Ishikawa (cell line): ENCODE measurements around the gene C1R.

Experiments
- CEBPB ChIP-seq: IDR thresholded peaks from 2 replicates; pipeline ENCODE4 v1.6.1; 2012
- CREB1 ChIP-seq: IDR thresholded peaks from 2 replicates; pipeline ENCODE4 v1.6.1; 2012; ENCODE audit warnings: low read depth
- EGR1 ChIP-seq: IDR thresholded peaks from 2 replicates; pipeline ENCODE4 v1.6.1; 2012
- EP300 ChIP-seq: IDR thresholded peaks from 2 replicates; pipeline ENCODE4 v1.6.1; 2012; ENCODE audit warnings: borderline replicate concordance
- FOXM1 ChIP-seq: IDR thresholded peaks from 2 replicates; pipeline ENCODE4 v1.6.1; 2012; ENCODE audit warnings: low read depth, borderline replicate concordance
- NFIC ChIP-seq: IDR thresholded peaks from 2 replicates; pipeline ENCODE4 v1.6.1; 2012
- RAD21 ChIP-seq: IDR thresholded peaks from 2 replicates; pipeline ENCODE4 v1.6.1; 2012; ENCODE audit warnings: low read depth
- REST ChIP-seq: IDR thresholded peaks from 2 replicates; pipeline ENCODE4 v1.6.1; 2012; ENCODE audit warnings: low read depth, mild to moderate bottlenecking
- TAF1 ChIP-seq: IDR thresholded peaks from 2 replicates; pipeline ENCODE4 v1.6.1; 2012; ENCODE audit warnings: low read depth, mild to moderate bottlenecking
- TCF12 ChIP-seq: IDR thresholded peaks from 2 replicates; pipeline ENCODE4 v1.6.1; 2012; ENCODE audit warnings: low read depth
- TEAD4 ChIP-seq: IDR thresholded peaks from 2 replicates; pipeline ENCODE4 v1.6.1; 2012
- YY1 ChIP-seq: IDR thresholded peaks from 2 replicates; pipeline ENCODE4 v1.6.1; 2012; ENCODE audit warnings: low read depth
- ZBTB7A ChIP-seq: IDR thresholded peaks from 2 replicates; pipeline ENCODE4 v1.6.1; 2012; ENCODE audit warnings: low read depth
- TF ChIP-seq, protein P1 (sequence below): IDR thresholded peaks from 2 replicates; pipeline ENCODE4 v1.6.1; 2012
- TF ChIP-seq, protein P2 (sequence below): IDR thresholded peaks from 2 replicates; pipeline ENCODE4 v1.6.1; 2012

The C1R gene

GRCh38 chr12:7136071-7136470 is 43.8 kb upstream of the C1R start:
- TF ChIP-seq TAF1: no peak
- no peak for TF ChIP-seq FOXM1
- no peak for TF ChIP-seq EP300
- TF ChIP-seq NFIC: no peak
- TF ChIP-seq, protein P1, sequence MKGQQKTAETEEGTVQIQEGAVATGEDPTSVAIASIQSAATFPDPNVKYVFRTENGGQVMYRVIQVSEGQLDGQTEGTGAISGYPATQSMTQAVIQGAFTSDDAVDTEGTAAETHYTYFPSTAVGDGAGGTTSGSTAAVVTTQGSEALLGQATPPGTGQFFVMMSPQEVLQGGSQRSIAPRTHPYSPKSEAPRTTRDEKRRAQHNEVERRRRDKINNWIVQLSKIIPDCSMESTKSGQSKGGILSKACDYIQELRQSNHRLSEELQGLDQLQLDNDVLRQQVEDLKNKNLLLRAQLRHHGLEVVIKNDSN: no peak
- TF ChIP-seq YY1: no peak
- no peak for TF ChIP-seq TEAD4
- no peak for TF ChIP-seq CREB1
- no peak for TF ChIP-seq TCF12
- TF ChIP-seq, protein P2, sequence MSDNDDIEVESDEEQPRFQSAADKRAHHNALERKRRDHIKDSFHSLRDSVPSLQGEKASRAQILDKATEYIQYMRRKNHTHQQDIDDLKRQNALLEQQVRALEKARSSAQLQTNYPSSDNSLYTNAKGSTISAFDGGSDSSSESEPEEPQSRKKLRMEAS: no peak
- TF ChIP-seq ZBTB7A: no peak
- TF ChIP-seq CEBPB: no peak
- TF ChIP-seq REST: no peak
- no peak for TF ChIP-seq RAD21
- TF ChIP-seq EGR1: no peak

- no peak for TF ChIP-seq TAF1
These were observed 42.3 kb upstream of the C1R start for GRCh38 chr12:7134396-7135166.

GRCh38 chr12:7131502-7131866 is 39.2 kb upstream of the C1R start:
- TF ChIP-seq FOXM1 (no peak), EGR1 (no peak), REST (no peak), TEAD4 (no peak), CREB1 (no peak), TCF12 (no peak), YY1 (no peak), EP300 (no peak), TAF1 (no peak), CEBPB (no peak), NFIC (no peak), RAD21 (no peak)
- TF ChIP-seq, protein P2: no peak
- TF ChIP-seq, protein P1: no peak

DNA sequence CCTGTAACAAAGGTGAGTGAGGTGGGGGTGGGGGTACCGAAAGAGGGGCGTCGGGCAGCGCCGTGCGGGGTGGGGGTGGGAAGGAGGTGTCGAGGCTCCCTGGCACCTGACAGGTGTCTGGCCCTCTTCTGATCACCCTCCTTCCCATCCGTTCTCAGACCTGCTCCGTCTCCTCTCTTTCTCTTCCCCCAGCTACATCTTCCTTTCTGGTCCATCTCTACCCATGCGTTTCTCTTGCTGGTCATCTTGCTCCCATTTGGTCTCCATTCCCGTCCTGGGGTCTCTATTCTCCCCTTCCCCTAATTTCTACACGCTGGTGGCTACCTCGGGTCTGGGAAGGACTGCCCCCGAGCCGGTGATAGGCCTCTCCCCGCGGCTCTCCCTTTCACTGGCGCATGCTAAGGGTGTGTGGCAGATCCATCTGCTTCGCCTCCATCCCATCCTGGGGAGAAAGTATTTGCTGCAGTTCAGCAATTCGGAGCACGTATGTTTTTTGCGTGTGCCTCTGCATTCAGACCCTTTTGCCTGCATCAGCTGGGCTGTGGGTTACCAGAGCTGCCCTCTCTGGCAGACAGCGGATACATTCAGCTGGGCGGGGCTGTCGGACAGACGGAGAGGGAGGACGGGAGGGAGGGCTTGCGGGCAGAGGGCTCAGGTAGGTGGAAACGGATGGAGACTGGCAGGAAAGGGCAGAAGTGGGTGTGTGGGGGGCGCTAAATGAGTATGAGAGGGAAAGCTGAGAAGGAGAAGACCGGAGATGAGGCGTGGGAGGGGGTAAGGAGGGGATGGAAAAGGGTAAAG is 38.7 kb upstream of the C1R start:
- TF ChIP-seq TCF12: no peak
- TF ChIP-seq YY1: no peak
- no peak for TF ChIP-seq NFIC
- no peak for TF ChIP-seq EP300

DNA sequence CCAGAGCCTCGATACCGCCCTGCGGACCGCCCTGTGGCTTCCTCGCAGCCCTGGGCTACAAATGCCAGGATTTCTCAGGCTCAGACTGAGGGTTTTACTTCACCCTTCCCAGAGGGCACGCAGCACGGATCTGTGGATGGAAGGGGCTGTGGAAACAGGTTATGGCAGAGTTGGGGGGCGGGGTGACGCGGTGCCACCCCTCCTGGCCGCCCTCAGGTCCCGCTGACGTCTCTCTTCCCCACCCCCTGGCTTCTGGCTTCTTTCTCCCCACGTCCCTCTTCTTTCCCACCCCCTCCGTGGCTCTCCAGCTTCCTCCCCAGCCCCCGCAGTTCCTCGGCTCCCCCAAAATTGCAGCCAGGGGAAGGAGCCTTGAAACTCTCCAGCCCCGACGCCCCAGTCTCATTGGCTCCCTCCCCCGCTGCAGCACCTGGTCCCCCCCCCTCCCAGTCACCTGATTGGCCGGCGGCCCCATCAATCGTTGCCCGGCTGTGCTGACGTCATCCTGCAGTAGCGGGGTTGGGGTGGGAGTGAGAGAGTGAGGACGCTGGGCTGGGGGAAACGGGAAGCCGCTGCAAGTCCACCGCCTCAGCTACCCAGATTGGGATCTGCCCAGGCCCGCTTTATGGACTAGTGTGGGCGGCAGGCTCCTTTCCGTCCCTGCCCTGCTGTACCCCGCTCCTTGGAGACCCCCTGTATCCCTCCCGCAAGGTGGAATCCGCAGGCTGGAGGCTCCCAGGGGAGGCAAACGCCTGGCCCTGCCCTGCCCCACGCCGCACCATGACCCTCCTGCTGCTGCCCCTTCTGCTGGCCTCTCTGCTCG is 37.8 kb upstream of the C1R start, which contains the start of gene CLSTN3:
TSS of gene CLSTN3 (plus strand) at position 500 of the 820 bp plus-strand sequence. CDS start at position 778, 278 bp downstream.
- TF ChIP-seq, protein P1: peak; percentile 59
- no peak for TF ChIP-seq CEBPB
- no peak for TF ChIP-seq RAD21
- TF ChIP-seq REST: no peak
- TF ChIP-seq FOXM1: no peak
- TF ChIP-seq EGR1: peak; percentile 18; the same call in 1 of the 2 replicates
- TF ChIP-seq ZBTB7A: peak; percentile 79
- no peak for TF ChIP-seq TEAD4
- peak; percentile 91 for TF ChIP-seq CREB1
- no peak for TF ChIP-seq YY1
- TF ChIP-seq NFIC: peak; percentile 26; the same call in 1 of the 2 replicates
- TF ChIP-seq EP300: no peak
- TF ChIP-seq TAF1: peak; percentile 43; the same call in 1 of the 2 replicates
- TF ChIP-seq, protein P2: peak; percentile 83
